AG09309 (cell line): Measurements from ENCODE around the gene SSNA1.
"Not testable (repeated sequence)": the region's sequence is repeated elsewhere in the genome, so short reads cannot be mapped to it uniquely, and the experiment has no call there.

Source experiments
- DNase-seq: peaks from one replicate; pipeline ENCODE4 v3.0.0-alpha.2; 2010; ENCODE audit warnings: low read depth
- H3K4me3 ChIP-seq: 2 replicates; pipeline ENCODE4 v1.5.1; 2011; ENCODE audit warnings: mild to moderate bottlenecking, low read depth, low read length, moderate library complexity; ENCODE audit not compliant: control insufficient read depth
- TF ChIP-seq, protein P1 (sequence below): IDR thresholded peaks from 2 replicates; pipeline ENCODE4 v1.5.1; 2011; ENCODE audit warnings: mild to moderate bottlenecking, low read depth, low read length, inconsistent platforms; ENCODE audit not compliant: insufficient read depth, control insufficient read depth; ENCODE audit errors: missing control alignments

SSNA1 gene

GRCh38 chr9:137234055-137234697, 45.7 kb downstream of the SSNA1 start:
- TF ChIP-seq, protein P1, sequence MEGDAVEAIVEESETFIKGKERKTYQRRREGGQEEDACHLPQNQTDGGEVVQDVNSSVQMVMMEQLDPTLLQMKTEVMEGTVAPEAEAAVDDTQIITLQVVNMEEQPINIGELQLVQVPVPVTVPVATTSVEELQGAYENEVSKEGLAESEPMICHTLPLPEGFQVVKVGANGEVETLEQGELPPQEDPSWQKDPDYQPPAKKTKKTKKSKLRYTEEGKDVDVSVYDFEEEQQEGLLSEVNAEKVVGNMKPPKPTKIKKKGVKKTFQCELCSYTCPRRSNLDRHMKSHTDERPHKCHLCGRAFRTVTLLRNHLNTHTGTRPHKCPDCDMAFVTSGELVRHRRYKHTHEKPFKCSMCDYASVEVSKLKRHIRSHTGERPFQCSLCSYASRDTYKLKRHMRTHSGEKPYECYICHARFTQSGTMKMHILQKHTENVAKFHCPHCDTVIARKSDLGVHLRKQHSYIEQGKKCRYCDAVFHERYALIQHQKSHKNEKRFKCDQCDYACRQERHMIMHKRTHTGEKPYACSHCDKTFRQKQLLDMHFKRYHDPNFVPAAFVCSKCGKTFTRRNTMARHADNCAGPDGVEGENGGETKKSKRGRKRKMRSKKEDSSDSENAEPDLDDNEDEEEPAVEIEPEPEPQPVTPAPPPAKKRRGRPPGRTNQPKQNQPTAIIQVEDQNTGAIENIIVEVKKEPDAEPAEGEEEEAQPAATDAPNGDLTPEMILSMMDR = no peak
- DNase-seq = no peak
- no peak overlapping the region for H3K4me3 ChIP-seq

GRCh38 chr9:137234758-137235423, 46.4 kb downstream of the SSNA1 start:
- no peak for DNase-seq
- no peak overlapping the region for H3K4me3 ChIP-seq
- TF ChIP-seq, protein P1 = no peak

GRCh38 chr9:137235424-137236237, 47.2 kb downstream of the SSNA1 start:
- TF ChIP-seq, protein P1 = peak; percentile 4
- DNase-seq = no peak
- no peak overlapping the region for H3K4me3 ChIP-seq

DNA sequence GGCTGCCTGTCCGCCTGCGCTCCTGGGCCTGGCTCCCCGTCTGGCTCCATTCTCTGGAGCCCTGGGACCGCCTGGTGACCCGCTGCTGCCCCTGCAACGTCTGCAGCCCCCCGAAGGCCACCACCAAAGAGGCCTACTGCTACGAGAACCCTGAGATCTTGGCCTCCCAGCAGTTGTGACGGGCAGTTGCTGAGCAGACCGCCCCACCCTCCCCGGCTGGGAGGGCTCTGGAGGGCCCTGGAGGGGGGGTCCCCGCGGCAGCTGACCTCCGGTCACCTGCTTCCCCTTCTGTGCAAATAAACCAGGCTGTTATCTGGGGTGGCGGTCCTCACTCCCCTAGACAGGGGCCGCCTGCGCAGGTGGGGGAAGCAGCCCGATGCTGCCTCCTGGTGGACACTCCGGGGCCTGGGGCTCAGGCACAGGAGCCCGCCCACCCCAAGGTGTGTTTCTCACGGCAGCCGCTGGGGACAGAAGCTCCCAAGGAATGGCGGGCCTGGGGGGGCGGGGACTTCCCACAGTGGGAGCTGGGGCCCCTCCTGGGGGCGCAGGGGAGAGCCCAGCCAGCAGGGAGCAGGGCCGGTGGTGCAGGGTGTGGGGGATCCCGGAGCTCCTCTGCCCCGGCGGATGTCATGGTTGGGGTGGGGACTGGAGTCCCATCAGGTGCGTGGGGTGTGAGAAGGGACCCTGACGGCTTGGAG, 47.9 kb downstream of the SSNA1 start:
- no peak overlapping the region for H3K4me3 ChIP-seq
- no peak for DNase-seq
- TF ChIP-seq, protein P1 = peak; percentile 99

GRCh38 chr9:137236936-137237421, 48.5 kb downstream of the SSNA1 start:
- H3K4me3 ChIP-seq = no peak overlapping the region
- TF ChIP-seq, protein P1 = no peak
- no peak for DNase-seq

GRCh38 chr9:137237759-137238726, 49.6 kb downstream of the SSNA1 start:
- TF ChIP-seq, protein P1 = no peak
- DNase-seq = no peak
- H3K4me3 ChIP-seq = no peak overlapping the region

DNA sequence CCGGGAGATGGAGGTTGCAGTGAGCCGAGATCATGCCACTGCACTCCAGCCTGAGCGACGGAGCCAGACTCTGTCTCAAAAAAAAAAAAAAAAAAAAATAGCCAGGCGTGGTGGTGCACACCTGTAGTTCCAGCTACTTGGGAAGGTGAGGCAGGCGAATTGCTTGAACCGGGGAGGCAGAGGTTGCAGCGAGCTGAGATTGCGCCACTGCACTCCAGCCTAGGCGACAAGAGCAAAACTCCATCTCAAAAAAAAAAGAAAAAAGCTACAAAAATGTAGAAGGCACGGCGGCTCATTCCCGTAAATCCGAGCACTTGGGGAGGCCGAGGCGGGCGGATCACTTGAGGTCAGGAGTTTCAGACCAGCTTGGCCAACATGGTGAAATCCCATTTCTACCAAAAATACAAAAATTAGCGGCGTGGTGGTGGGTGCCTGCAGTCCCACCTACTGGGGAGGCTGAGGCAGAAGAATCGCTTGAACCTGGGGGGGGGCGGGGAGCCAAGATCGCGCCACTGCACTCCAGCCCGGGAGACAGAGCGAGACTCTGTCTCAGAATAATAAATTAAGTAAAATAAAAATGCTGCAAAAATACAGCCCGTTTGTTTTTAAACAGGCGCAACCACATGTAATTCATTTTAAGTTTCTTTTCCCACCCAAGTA, 51.2 kb downstream of the SSNA1 start:
- peak overlapping the region; percentile 67 for H3K4me3 ChIP-seq
- not testable (repeated sequence) for DNase-seq
